ENCODE results near the gene GADD45G. TPM values are rescaled to one million over a fixed set of nuclear protein-coding genes. Genes with fewer than 3 reads are reported as not detected.

Gene GADD45G
- total and polyA plus RNA-seq, 7 donors = 5.7 to 37.8 (median 19.7) TPM

DNA sequence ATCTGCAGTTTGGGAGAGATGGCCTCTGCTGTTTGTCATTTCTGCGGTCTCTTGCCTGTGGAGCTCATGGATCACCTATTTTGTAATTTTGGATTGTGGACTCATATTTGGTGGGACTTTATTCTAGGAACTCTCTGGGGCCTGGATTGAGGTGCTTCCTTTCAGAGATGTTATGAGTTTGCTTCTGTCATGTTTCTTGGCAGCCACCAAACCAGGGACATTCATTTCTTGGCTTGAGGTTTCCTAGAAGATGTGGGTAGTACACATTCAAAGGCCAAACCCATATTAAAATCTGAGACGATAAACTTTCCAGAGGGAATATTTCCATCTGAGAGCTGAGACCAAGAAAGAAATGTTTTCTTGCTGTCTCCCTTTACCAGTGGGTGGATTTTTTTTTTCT, 37.2 kb upstream of the GADD45G start:
- no peak overlapping the region for H3K4me3 ChIP-seq
- no peaks in the 10 kb centered on the region for H3K4me1 ChIP-seq
- no peaks in the 10 kb centered on the region for H3K27me3 ChIP-seq
- WGBS, 2 donors = 96 to 97% methylated on average over 2 of the region's 2 CpGs
- H3K9me3 ChIP-seq = no peaks in the 10 kb centered on the region
- no peaks in the 10 kb centered on the region for H3K36me3 ChIP-seq
- TF ChIP-seq POLR2AphosphoS5 (IDR thresholded peaks at IDR 0.05) (no peak), EP300 (IDR thresholded peaks at IDR 0.05) (no peak), POLR2A (IDR thresholded peaks at IDR 0.05) (no peak)
- TF ChIP-seq, protein P1, sequence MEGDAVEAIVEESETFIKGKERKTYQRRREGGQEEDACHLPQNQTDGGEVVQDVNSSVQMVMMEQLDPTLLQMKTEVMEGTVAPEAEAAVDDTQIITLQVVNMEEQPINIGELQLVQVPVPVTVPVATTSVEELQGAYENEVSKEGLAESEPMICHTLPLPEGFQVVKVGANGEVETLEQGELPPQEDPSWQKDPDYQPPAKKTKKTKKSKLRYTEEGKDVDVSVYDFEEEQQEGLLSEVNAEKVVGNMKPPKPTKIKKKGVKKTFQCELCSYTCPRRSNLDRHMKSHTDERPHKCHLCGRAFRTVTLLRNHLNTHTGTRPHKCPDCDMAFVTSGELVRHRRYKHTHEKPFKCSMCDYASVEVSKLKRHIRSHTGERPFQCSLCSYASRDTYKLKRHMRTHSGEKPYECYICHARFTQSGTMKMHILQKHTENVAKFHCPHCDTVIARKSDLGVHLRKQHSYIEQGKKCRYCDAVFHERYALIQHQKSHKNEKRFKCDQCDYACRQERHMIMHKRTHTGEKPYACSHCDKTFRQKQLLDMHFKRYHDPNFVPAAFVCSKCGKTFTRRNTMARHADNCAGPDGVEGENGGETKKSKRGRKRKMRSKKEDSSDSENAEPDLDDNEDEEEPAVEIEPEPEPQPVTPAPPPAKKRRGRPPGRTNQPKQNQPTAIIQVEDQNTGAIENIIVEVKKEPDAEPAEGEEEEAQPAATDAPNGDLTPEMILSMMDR (IDR thresholded peaks at IDR 0.05) = no peak
- DNase-seq = no peak
- intact Hi-C loops (cut with DNase I) = no loop called here
- no peak overlapping the region for H3K27ac ChIP-seq

DNA sequence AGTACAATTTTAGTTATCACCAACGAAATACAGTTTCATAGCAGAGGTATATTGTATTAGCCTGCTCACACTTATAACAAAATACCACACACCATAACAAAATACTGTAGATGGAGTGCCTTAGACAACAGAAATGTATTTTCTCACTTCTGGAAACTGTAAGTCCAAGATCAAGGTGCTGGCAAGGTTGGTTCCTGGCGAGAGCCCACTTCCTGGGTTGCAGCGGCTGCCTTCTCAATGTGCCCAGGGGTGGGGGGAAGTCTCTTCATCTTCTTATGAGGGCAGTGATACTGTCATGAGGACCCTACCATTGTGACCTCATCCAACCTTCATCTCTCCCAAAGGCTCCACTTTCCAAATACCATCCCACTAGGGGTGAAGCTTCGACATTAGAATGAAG, 30.5 kb upstream of the GADD45G start:
- no peak overlapping the region for H3K27ac ChIP-seq
- no peak overlapping the region for H3K4me3 ChIP-seq
- H3K4me1 ChIP-seq = no peaks in the 10 kb centered on the region
- intact Hi-C loops (cut with DNase I) = no loop called here
- no peaks in the 10 kb centered on the region for H3K36me3 ChIP-seq
- DNase-seq = no peak
- peaks cover 0 to 10% (median 0%) of the 10 kb centered on the region in 3 donors for H3K27me3 ChIP-seq
- WGBS, 2 donors = 51 to 67% methylated on average over 4 of the region's 4 CpGs
- no peaks in the 10 kb centered on the region for H3K9me3 ChIP-seq
- no peak for TF ChIP-seq POLR2AphosphoS5 (IDR thresholded peaks at IDR 0.05)
- TF ChIP-seq, protein P1 (IDR thresholded peaks at IDR 0.05) = no peak
- no peak for TF ChIP-seq POLR2A (IDR thresholded peaks at IDR 0.05)
- no peak for TF ChIP-seq EP300 (IDR thresholded peaks at IDR 0.05)

DNA sequence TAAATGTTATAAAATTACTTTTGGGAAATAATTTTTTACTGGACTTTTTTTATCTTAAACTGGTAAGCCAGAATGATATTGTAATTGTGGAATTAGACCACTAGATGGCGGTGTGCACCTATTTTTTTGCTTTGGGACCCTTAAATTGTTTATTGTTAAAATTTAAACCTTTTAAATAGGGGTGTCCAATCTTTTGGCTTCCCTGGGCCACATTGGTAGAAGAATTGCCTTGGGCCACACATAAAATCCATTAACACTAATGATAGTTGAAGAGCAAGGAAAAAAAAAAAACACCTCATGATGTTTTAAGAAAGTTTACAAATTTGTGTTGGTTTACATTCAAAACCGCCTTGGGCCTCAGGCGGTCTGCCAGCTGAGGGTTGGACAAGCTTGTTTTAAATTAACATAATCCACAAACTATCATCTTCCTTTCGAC, 28.4 kb upstream of the GADD45G start:
- WGBS, 2 donors = 24 to 34% methylated on average over 4 of the region's 4 CpGs
- no peak overlapping the region for H3K27ac ChIP-seq
- peaks cover 0 to 16% (median 0%) of the 10 kb centered on the region in 3 donors for H3K27me3 ChIP-seq
- no peaks in the 10 kb centered on the region for H3K36me3 ChIP-seq
- H3K4me1 ChIP-seq = no peaks in the 10 kb centered on the region
- H3K4me3 ChIP-seq = no peak overlapping the region
- no peak for DNase-seq
- intact Hi-C loops (cut with DNase I) = no loop called here
- no peak for TF ChIP-seq EP300 (IDR thresholded peaks at IDR 0.05)
- TF ChIP-seq POLR2A (IDR thresholded peaks at IDR 0.05) = no peak
- TF ChIP-seq POLR2AphosphoS5 (IDR thresholded peaks at IDR 0.05) = no peak
- TF ChIP-seq, protein P1 (IDR thresholded peaks at IDR 0.05) = peak; percentile 18 to 69 (median 47)
- H3K9me3 ChIP-seq = no peaks in the 10 kb centered on the region

DNA sequence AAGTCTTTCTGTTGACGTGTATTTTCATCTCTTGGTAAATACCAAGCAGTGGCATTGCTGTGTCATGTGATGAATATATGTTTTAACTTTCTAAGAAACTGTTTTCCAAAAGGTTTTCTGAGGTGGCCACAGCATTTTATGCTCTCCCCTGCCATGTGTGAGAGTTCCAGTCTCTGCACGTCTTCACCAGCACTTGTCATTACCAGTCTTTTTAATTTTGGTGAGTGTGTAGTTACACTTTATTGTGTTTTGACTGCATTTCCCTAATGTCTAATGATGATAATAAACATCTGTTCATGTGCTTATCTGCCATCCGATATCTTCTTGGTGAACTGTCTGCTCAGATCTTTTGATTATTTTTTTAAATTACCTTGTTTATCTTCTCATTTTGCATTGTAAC, 27.4 kb upstream of the GADD45G start:
- TF ChIP-seq EP300 (IDR thresholded peaks at IDR 0.05) (no peak), POLR2A (IDR thresholded peaks at IDR 0.05) (no peak), POLR2AphosphoS5 (IDR thresholded peaks at IDR 0.05) (no peak)
- TF ChIP-seq, protein P1 (IDR thresholded peaks at IDR 0.05) = no peak
- Histone ChIP-seq H3K4me1 (no peaks in the 10 kb centered on the region), H3K27me3 (peaks cover 0 to 16% (median 0%) of the 10 kb centered on the region in 3 donors), H3K9me3 (no peaks in the 10 kb centered on the region), H3K4me3 (no peak overlapping the region), H3K36me3 (no peaks in the 10 kb centered on the region), H3K27ac (no peak overlapping the region)
- DNase-seq = no peak
- intact Hi-C loops (cut with DNase I) = no loop called here
- 71 to 76% methylated on average over 3 of the region's 3 CpGs for WGBS, 2 donors

All from sigmoid colon (tissue), 7 donors.